Measurements from ENCODE around the gene PAF1.

Gene PAF1

GRCh38 chr19:39411081-39411831 lies 20.4 kb upstream of the PAF1 start:
- no peak for TF ChIP-seq ZFX (IDR thresholded peaks at IDR 0.05)
- TF ChIP-seq, protein P1, sequence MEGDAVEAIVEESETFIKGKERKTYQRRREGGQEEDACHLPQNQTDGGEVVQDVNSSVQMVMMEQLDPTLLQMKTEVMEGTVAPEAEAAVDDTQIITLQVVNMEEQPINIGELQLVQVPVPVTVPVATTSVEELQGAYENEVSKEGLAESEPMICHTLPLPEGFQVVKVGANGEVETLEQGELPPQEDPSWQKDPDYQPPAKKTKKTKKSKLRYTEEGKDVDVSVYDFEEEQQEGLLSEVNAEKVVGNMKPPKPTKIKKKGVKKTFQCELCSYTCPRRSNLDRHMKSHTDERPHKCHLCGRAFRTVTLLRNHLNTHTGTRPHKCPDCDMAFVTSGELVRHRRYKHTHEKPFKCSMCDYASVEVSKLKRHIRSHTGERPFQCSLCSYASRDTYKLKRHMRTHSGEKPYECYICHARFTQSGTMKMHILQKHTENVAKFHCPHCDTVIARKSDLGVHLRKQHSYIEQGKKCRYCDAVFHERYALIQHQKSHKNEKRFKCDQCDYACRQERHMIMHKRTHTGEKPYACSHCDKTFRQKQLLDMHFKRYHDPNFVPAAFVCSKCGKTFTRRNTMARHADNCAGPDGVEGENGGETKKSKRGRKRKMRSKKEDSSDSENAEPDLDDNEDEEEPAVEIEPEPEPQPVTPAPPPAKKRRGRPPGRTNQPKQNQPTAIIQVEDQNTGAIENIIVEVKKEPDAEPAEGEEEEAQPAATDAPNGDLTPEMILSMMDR (conservative IDR thresholded peaks at IDR 0.05), result no peak
- no peak overlapping the region; the same call in none of the 2 replicates for H3K27ac ChIP-seq

GRCh38 chr19:39410831-39411080 lies 19.9 kb upstream of the PAF1 start:
- TF ChIP-seq ZFX (IDR thresholded peaks at IDR 0.05), result no peak
- TF ChIP-seq, protein P1 (conservative IDR thresholded peaks at IDR 0.05), result no peak
- peak overlapping the region; percentile 80 for H3K27ac ChIP-seq

DNA sequence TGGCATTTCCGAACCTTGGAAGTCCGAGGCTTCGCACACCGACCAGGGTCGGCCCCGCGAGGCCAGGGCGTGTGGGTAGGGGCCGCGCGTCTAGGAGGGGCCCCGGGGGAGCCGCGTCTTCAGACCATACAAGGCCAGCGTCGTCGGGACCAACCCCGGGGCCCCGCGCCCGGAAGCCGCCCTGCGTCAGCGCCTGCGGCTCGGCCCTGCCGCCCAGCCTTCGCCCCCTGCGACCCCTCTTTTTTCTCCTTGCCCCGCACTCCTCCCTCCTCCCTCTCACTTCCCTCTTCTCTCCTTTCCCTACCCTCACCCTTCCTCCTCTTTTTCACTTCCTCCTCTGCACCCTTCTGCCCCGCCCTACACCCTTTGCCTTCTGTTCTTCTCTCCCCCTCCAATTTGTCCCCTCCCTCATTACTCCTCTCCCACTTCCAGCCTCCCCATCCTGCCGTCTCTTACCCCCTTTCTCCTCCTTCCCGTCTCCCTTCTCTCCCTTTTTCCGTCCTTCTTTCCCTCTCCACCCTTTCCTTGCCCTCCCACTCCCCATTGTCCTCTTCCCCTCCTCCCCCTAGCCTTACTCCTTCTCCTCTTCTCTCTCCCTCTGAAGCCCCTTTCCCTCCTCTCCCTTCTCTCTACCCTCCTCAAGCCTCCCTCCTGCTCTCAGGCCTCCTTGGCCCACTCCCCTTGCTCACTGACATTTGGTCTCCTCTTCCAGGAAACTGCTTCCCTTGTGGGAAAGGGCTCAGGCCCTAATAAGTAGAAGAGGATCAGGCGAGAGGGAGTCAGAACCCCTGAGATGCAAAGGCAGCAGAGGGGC lies 19.3 kb upstream of the PAF1 start:
- peak overlapping the region; percentile 80 for H3K27ac ChIP-seq
- TF ChIP-seq, protein P1 (conservative IDR thresholded peaks at IDR 0.05), result no peak
- TF ChIP-seq ZFX (IDR thresholded peaks at IDR 0.05), result no peak

DNA sequence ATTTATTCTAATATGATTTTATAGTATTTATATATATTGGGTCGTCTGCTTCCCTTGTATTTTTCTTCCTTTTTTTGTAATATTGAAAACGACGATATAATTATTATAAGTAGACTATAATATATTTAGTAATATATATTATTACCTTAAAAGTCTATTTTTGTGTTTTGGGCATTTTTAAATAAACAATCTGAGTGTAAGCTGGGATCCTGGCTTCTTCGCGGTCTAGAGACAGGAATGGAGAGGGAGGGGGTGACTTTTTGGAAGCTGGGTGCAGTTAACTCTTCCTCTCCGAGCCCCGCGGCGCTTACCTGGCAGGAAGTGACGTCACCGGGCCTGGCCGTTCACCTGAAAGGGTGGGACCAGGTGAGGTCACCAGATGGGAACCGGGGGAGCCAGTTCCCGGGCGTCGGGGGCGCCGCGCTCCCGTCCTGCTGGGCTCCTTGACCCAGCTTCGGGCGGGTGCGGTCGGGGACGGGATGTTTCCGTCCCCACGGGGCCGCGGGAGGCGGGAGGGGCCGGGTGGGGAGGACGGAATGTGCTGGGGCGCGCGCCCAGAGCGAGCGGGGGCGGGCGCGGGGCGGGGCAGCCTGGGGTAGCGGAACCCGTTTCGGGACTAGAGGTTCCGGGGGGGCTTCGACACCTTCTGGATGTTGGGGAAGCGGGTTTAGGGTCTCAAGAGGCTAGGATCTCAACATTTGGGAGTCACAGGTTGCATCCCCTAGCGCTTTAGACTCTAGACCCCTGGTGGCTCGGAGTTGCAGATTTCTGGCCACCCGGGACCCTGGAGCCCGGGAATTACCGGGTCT lies 18.5 kb upstream of the PAF1 start:
- H3K27ac ChIP-seq, result peak overlapping the region; percentile 80
- TF ChIP-seq, protein P1 (conservative IDR thresholded peaks at IDR 0.05), result no peak
- TF ChIP-seq ZFX (IDR thresholded peaks at IDR 0.05), result no peak

DNA sequence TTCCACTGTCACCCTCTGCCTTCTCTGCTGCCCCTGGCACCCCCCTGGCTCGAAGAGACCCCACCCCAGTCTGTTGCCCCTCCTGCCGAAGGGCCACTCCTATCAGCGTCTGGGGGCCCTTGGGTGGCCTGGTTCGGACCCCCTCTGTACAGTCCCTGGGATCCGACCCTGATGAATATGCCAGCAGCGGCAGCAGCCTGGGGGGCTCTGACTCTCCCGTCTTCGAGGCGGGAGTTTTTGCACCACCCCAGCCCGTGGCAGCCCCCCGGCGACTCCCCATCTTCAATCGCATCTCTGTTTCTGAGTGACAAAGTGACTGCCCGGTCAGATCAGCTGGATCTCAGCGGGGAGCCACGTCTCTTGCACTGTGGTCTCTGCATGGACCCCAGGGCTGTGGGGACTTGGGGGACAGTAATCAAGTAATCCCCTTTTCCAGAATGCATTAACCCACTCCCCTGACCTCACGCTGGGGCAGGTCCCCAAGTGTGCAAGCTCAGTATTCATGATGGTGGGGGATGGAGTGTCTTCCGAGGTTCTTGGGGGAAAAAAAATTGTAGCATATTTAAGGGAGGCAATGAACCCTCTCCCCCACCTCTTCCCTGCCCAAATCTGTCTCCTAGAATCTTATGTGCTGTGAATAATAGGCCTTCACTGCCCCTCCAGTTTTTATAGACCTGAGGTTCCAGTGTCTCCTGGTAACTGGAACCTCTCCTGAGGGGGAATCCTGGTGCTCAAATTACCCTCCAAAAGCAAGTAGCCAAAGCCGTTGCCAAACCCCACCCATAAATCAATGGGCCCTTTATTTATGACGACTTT lies 17.7 kb upstream of the PAF1 start:
- no peak for TF ChIP-seq ZFX (IDR thresholded peaks at IDR 0.05)
- TF ChIP-seq, protein P1 (conservative IDR thresholded peaks at IDR 0.05), result no peak
- H3K27ac ChIP-seq, result peak overlapping the region; percentile 85

DNA sequence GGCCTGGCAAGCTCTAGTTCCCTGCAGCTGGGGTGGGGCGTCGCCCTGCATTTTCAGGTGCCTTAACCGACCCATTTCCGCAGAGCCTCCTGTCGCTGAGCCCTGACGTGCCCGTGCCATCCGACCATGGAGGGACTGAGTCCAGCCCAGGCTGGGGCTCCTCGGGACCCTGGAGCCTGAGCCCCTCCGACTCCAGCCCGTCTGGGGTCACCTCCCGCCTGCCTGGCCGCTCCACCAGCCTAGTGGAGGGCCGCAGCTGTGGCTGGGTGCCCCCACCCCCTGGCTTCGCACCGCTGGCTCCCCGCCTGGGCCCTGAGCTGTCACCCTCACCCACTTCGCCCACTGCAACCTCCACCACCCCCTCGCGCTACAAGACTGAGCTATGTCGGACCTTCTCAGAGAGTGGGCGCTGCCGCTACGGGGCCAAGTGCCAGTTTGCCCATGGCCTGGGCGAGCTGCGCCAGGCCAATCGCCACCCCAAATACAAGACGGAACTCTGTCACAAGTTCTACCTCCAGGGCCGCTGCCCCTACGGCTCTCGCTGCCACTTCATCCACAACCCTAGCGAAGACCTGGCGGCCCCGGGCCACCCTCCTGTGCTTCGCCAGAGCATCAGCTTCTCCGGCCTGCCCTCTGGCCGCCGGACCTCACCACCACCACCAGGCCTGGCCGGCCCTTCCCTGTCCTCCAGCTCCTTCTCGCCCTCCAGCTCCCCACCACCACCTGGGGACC lies 16.9 kb upstream of the PAF1 start:
- peak overlapping the region; percentile 85 for H3K27ac ChIP-seq
- TF ChIP-seq ZFX (IDR thresholded peaks at IDR 0.05), result no peak
- TF ChIP-seq, protein P1 (conservative IDR thresholded peaks at IDR 0.05), result no peak

All from C4-2B (cell line).